Germinal center (tissue), 1 donor: ENCODE measurements around the gene PTGFRN.
"Not testable (repeated sequence)": the region's sequence is repeated elsewhere in the genome, so short reads cannot be mapped to it uniquely, and the experiment has no call there.

Source experiments
- DNase-seq: peaks from one replicate; pipeline ENCODE4 v3.0.0; 2012; ENCODE audit warnings: mixed read lengths, low spot score

PTGFRN gene

DNA sequence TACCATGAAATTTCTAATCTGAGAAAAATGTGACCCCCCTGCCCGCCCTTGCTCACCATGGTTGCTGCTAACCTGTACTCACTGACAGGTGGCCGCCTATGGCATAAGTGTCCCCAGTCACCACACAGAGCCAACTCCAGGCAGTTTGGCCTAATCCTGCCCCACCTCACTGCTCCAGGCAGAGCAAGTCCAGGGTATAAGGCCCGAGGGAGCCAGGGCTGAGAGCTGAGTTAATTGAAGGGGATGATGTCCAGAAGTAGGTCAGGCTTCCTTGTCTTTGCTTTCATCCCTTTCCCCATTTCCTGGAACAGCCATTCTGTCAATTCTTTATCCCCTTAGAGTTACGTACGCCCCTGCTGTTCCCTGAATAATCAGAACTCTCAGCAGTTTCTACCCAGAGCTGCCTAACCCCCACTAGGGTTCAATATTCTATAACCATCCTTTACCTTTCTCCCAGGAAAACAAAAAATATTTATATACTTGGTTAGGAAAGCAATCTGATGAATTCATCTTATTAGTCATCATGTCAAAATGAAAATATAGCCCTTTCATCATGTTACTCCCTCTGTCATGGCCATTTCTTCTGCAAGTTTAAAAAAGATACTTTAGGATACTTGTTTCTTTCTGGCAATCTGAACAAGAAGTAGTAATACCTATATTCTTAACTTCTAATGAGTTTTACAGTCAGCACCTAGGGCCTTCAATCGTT is 62.4 kb downstream of the PTGFRN start:
- no peak for DNase-seq

DNA sequence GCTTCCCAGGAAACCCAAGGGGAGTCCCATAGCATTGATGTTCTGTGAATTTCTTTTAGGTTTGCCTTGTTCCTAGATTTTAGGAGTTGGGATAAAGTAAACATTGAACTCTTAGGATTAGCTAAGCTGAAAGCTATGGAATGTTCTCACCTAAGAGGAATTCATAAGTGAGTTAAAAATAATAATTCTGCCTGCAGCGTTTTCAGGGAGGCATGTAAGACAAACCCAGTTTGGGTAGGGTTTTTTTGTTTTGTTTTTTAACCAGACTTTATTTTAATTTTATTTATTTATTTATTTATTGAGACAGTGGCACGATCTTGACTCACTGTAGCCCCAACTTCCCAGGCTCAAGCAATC is 62.9 kb downstream of the PTGFRN start:
- no peak for DNase-seq

DNA sequence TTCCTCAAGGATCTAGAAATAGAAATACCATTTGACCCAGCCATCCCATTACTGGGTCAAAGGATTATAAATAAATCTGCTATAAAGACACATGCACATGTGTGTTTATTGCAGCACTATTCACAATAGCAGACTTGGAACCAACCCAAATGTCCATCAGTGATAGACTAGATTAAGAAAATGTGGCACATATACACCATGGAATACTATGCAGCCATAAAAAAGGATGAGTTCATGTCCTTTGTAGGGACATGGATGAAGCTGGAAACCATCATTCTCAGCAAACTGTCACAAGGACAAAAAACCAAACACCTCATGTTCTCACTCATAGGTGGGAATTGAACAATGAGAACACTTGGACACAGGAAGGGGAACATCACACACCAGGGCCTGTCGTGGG is 70.6 kb downstream of the PTGFRN start:
- not testable (repeated sequence) for DNase-seq

DNA sequence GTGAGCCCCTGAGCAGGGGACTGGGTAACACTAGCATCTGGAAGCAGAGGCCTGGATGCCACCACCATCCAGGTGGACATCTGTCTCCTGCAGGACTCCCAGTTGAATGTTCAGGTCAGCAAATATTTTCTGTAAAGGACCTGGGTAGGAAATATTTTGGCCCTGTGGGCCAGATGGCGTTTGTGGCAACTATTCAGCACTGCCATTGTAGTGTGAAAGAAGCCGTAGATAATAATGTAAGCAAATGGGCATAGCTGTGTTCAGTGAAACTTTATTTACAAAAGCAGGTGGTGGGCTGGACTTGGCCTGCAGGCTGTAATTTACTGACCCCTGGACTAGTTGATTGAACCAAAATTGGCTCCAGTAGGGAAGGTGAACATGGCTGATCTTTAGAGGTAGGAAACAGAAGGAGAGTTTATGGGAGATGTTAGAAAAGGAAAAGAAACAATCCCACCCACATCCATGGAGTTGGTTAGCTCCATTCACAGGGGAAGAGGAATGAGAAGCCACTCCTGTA is 71.9 kb downstream of the PTGFRN start:
- no peak for DNase-seq

DNA sequence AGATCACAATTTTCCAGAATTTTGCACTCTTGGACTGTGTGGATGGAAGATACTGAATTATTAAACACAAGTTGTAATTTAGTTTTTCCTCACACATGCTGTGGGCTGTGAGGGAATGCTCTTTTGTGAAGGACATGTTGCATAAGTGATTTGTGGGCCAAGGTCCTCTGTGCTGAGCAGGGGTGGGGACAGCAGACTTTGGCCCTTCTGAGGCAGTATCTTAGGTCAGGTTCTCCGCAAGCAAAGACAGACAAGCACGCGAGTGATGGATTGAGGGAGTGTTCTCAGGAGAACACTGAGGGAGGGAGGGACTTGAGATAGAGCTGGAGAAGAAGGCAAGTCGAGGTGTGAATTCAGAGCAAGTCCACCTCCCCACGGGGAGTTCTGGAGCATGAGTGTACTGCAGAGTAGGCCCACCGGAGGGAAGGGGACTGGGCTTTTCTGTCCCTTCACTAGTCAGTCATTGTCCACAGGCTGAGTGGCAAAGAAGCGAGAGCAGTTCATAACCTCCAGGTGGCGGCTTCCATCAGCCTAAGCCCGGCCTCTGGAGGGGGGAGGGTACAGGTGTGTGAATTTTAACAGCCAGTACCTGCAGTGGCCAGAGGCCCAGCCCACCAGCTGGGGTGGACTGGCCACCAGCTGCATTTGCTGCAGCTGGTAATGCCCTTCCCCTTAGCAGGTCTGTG is 72.7 kb downstream of the PTGFRN start:
- DNase-seq = no peak

DNA sequence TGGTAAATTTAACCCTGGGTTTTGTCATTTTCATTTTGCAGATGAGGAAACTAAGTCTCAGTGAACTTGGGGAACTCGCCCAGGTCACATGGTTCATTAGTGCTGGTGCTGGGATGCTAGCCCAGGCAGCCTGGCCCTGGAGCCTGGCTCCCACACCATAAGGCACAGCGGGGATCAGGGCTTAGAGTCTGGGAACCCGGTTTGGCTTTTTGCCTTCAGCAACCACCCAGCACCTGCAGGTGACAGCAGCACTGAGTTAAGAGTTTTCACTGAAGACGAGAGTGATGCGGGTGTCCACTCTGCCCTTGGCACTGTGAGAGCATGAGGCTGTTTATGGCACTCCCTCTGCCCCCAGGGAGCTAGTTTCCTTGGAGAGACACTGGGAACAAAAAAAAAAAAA is 73.4 kb downstream of the PTGFRN start:
- no peak for DNase-seq

GRCh38 chr1:116983678-116984077 is 74.0 kb downstream of the PTGFRN start:
- DNase-seq = no peak

DNA sequence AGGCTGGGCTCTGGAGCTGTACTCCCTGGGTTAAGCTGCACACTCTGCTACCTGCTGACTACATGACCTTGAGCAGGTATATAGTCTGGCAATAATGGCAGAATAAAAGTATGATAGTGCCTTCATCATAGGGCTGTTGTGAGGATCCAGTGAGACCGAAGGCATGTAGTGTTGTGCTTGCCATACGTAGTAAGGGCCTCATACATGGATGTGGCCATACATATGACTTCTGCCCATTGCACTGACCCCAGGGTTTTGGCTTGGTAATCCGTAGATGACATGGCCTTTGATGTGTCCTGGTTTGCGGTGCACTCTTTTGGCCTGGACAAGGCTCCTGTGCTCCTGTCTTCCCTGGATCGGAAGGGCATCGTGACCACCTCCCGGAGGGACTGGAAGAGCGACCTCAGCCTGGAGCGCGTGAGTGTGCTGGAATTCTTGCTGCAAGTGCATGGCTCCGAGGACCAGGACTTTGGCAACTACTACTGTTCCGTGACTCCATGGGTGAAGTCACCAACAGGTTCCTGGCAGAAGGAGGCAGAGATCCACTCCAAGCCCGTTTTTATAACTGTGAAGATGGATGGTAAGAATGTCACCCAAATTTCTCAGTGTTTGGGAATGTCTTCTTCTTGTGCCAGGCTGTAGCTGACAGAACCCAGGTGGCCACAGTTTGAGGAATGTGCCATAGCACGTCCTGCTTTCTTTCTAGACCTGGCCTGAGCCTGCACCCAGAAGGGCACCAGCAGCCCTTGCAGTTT is 74.9 kb downstream of the PTGFRN start:
- DNase-seq = no peak

DNA sequence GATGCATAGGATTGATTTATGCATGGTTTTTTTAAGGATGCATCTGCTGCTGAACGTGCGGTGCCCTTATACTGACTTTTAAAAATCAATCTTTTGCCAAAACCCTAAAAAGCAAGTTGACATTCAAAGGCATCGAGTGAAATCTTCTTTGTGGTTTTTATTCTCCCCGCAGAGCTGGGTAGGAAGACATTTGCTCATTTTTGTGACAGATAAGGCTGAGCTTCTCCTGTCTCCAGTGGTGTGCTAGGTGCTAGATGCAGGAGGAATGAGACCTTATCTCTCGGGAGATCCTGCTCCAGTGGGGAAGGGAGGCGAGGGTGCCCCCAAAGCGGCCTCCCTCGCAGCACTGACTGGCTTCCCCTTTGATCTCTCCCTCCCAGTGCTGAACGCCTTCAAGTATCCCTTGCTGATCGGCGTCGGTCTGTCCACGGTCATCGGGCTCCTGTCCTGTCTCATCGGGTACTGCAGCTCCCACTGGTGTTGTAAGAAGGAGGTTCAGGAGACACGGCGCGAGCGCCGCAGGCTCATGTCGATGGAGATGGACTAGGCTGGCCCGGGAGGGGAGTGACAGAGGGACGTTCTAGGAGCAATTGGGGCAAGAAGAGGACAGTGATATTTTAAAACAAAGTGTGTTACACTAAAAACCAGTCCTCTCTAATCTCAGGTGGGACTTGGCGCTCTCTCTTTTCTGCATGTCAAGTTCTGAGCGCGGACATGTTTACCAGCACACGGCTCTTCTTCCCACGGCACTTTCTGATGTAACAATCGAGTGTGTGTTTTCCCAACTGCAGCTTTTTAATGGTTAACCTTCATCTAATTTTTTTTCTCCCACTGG is 76.9 kb downstream of the PTGFRN start:
- DNase-seq = no peak

- no peak for DNase-seq
These were observed 77.5 kb downstream of the PTGFRN start for GRCh38 chr1:116987256-116987555.

- DNase-seq = no peak
These were observed 78.5 kb downstream of the PTGFRN start for GRCh38 chr1:116988248-116988647.

DNA sequence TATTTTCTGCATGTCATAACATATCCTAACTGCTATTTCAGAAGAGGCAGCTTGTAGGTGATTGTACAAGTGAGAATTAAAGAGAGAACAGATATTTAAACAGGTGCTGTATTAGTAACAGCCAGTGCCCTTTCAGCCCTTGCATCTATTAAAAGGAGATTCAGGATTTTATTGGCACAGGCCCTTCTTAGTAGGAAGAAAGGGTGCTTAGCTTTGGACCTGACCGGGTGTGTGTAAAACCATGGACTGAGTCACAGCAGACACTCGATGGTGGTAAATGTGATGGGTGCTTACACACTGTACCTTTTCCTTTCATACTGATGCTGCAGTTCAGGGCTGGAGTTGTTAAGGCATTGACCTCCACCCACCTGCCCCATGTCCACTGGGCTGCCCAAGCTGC is 79.2 kb downstream of the PTGFRN start:
- no peak for DNase-seq

DNA sequence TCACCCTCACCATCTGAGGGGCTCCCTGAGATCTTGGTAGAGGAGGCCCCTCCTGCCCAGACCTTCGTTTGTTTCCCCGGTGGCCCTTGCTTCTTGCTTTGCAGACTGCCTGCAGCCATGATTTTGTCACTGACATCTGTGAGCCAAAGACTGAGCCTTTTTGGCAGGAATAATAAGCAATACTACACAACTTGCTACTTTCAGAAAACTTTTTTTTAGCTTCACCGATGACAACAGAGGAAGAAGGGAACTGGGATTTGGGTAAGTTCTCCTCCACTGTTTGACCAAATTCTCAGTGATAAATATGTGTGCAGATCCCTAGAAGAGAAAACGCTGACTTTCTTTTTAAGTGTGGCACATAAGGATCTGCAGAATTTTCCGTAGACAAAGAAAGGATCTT is 80.1 kb downstream of the PTGFRN start:
- no peak for DNase-seq

DNA sequence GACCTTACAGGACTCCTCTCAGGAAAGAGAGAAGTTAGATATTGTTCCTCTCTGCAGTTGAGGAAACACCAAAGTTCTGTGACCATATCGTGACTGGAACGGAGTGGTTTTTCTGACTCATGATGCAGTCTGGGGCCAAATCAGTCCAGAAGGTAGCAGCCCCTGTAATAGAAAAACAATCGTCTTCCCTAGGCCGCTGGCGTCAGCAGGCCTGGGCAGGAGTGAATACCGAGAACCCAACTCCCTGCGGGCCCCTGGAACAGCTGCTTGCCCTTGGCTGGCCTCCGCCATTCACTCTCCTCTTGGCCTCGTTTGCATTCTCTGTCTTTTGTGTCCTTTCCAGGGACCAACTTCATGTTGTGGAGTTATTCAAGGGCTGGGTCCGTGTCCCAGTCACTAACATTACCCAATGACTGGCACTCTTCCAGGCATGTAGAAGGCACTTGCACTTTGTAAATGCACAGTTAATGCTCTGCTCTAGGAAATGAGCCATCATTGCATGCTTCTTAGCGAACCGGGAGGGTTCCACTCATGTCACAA is 81.0 kb downstream of the PTGFRN start:
- DNase-seq = no peak

- no peak for DNase-seq
These were observed 81.6 kb downstream of the PTGFRN start for GRCh38 chr1:116991171-116991845.

- no peak for DNase-seq
These were observed 82.2 kb downstream of the PTGFRN start for GRCh38 chr1:116991918-116992317.

DNA sequence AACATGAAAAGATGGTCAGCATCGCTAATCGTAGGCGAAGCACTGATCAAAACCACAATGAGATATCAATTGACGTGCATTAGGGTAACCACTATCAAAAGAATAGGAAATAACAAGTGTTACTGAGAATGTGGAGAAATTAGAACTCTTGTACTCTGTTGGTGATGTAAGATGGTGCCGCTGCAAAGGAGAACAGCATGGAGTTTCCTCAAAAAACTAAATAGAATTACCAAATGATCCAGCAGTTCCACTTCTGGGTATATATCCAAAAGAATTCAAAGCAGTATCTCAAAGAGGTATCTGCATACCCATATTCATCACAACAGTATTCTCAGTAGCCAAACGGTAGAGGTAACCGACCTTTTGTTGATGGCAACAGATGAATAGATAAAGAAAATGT is 83.6 kb downstream of the PTGFRN start:
- no peak for DNase-seq

- no peak for DNase-seq
These were observed 84.7 kb downstream of the PTGFRN start for GRCh38 chr1:116994411-116994810.

GRCh38 chr1:116997066-116997465 is 87.3 kb downstream of the PTGFRN start:
- DNase-seq = no peak

GRCh38 chr1:116997636-116998035 is 87.9 kb downstream of the PTGFRN start:
- DNase-seq = no peak

DNA sequence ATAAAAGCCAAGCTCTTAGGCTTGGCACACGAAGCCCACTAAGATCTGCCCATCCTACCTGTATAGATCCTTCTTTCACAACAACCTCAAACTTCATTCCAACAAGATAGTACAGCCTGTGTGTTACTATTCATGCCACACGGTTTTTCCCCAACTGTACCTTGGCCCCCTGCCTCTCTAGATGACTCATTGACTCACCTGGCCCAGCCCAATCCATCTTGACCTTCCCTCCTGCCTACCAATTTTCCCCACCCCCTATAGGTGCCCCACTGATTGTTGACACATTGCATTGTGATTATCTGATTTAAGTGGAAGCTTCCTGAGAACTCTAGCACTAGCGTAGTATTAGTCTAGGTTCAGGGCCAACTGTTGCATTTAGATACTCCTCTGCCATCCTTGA is 89.9 kb downstream of the PTGFRN start:
- DNase-seq = no peak
